Activated naive CD8-positive, alpha-beta T cell treated with anti-CD3 and anti-CD28 coated beads for 36 hours (primary cell): ENCODE measurements around the gene HINT3. TPM values are rescaled to one million over a fixed set of nuclear protein-coding genes. Genes with fewer than 3 reads are reported as not detected.
"Not testable (repeated sequence)": the region's sequence is repeated elsewhere in the genome, so short reads cannot be mapped to it uniquely, and the experiment has no call there.

Experiments used
- DNase-seq: peaks from one replicate; pipeline ENCODE4 v3.0.0; 2021
- H3K27ac Mint-ChIP-seq: one replicate; pipeline ENCODE4 v1.8.0; 2022; ENCODE audit warnings: mild to moderate bottlenecking, moderate library complexity, mixed read lengths
- H3K27me3 Mint-ChIP-seq: one replicate; pipeline ENCODE4 v1.8.0; 2022; ENCODE audit warnings: mild to moderate bottlenecking, mixed read lengths
- H3K36me3 Mint-ChIP-seq: one replicate; pipeline ENCODE4 v1.8.0; 2021; ENCODE audit warnings: mild to moderate bottlenecking, mixed read lengths
- H3K4me1 Mint-ChIP-seq: one replicate; pipeline ENCODE4 v1.8.0; 2021; ENCODE audit warnings: mixed read lengths
- H3K4me3 Mint-ChIP-seq: one replicate; pipeline ENCODE4 v1.8.0; 2022; ENCODE audit warnings: mild to moderate bottlenecking, moderate library complexity, mixed read lengths
- H3K9me3 Mint-ChIP-seq: one replicate; pipeline ENCODE4 v1.8.0; 2022; ENCODE audit warnings: mixed read lengths
- total RNA-seq, 2 experiments: library from RNA; stranded (reverse); gene quantifications; one replicate each; pipeline ENCODE4 v1.2.3, GENCODE V29; 2021

The HINT3 gene
- total RNA-seq, 2 experiments from 2014 or later = 9.3 to 9.5 TPM

- H3K4me3 Mint-ChIP-seq = no peak overlapping the region
- DNase-seq = no peak
- no peaks in the 10 kb centered on the region for H3K9me3 Mint-ChIP-seq
- H3K4me1 Mint-ChIP-seq = peaks cover 38% of the 10 kb centered on the region
- no peaks in the 10 kb centered on the region for H3K27me3 Mint-ChIP-seq
- peaks cover 11% of the 10 kb centered on the region for H3K36me3 Mint-ChIP-seq
- no peak overlapping the region for H3K27ac Mint-ChIP-seq
Measured at GRCh38 chr6:125966569-125966968, 10.0 kb downstream of the HINT3 start.

DNA sequence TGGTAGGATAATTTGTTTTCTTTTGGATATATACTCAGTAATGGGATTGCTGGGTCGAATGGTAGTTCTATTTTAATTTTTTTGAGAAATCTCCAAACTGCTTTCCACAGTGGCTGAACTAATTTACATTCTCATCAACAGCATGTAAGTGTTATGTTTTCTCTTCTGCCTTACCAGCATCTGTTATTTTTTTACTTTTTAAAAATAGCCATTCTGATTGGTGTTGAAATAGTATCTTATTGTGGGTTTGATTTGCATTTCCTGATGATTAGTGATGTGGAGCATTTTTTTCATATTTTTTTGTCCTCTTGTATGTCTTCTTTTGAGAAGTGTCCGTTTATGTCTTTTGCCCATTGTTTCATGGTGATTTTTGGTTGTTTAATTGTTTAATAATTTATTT, 11.9 kb downstream of the HINT3 start:
- H3K27ac Mint-ChIP-seq = no peak overlapping the region
- H3K36me3 Mint-ChIP-seq = peaks cover 17% of the 10 kb centered on the region
- H3K4me3 Mint-ChIP-seq = no peak overlapping the region
- peaks cover 29% of the 10 kb centered on the region for H3K4me1 Mint-ChIP-seq
- H3K9me3 Mint-ChIP-seq = no peaks in the 10 kb centered on the region
- no peak for DNase-seq
- H3K27me3 Mint-ChIP-seq = no peaks in the 10 kb centered on the region

GRCh38 chr6:125970760-125971159, 14.2 kb downstream of the HINT3 start:
- no peaks in the 10 kb centered on the region for H3K9me3 Mint-ChIP-seq
- H3K27ac Mint-ChIP-seq = peak overlapping the region; percentile 42
- H3K4me3 Mint-ChIP-seq = no peak overlapping the region
- H3K36me3 Mint-ChIP-seq = peaks cover 23% of the 10 kb centered on the region
- H3K4me1 Mint-ChIP-seq = peaks cover 24% of the 10 kb centered on the region
- no peaks in the 10 kb centered on the region for H3K27me3 Mint-ChIP-seq
- DNase-seq = no peak

DNA sequence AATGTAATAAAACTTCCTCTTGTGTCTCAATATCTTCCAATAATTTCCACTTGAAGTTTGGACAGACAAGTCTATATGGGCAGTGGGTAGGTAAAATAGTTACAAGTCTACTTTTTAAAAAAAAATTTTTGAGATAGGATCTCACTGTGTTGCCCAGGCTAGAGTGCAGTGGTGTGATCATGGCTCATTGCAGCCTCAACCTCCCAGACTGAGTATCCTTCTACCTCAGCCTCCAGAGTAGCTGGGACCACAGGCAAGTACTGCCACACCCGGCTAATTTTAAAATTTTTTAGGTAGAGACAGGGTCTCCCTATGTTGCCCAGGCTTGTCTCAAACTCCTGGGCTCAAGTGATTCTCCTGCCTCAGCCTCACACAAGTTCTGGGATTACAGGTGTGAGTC, 15.9 kb downstream of the HINT3 start:
- not testable (repeated sequence) for DNase-seq, H3K9me3 Mint-ChIP-seq, H3K27ac Mint-ChIP-seq, H3K27me3 Mint-ChIP-seq, H3K4me3 Mint-ChIP-seq
- H3K4me1 Mint-ChIP-seq = peaks cover 21% of the 10 kb centered on the region
- peaks cover 15% of the 10 kb centered on the region for H3K36me3 Mint-ChIP-seq

- H3K27me3 Mint-ChIP-seq = no peaks in the 10 kb centered on the region
- peaks cover 10% of the 10 kb centered on the region for H3K4me1 Mint-ChIP-seq
- H3K9me3 Mint-ChIP-seq = no peaks in the 10 kb centered on the region
- peaks cover 12% of the 10 kb centered on the region for H3K36me3 Mint-ChIP-seq
- H3K27ac Mint-ChIP-seq = no peak overlapping the region
- H3K4me3 Mint-ChIP-seq = no peak overlapping the region
- DNase-seq = no peak
Measured at GRCh38 chr6:125974214-125974866, 17.8 kb downstream of the HINT3 start.

DNA sequence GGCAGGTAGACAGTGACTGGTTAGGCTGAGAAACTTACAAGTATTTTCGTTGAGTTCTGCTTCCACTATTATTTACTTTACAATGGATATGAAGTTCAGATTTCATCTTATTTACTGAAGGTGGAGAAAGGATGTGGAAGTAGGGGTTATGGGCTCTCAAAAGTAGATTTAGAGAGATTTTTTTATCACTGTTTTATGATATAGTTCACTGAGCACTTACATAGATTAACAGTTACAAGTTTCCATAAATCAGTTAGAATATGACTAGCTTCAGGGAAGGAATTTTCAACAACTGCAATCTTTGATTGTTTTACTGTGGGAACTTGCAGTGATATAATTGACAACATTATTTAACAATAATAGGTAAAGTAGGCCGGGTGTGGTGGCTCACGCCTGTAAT, 22.5 kb downstream of the HINT3 start:
- Mint-ChIP-seq H3K27ac (no peak overlapping the region), H3K4me1 (peaks cover 5% of the 10 kb centered on the region), H3K9me3 (no peaks in the 10 kb centered on the region), H3K27me3 (no peaks in the 10 kb centered on the region), H3K4me3 (no peak overlapping the region), H3K36me3 (peaks cover 5% of the 10 kb centered on the region)
- no peak for DNase-seq

GRCh38 chr6:125981571-125982185, 25.1 kb downstream of the HINT3 start:
- H3K4me1 Mint-ChIP-seq = no peaks in the 10 kb centered on the region
- H3K36me3 Mint-ChIP-seq = no peaks in the 10 kb centered on the region
- no peak for DNase-seq
- no peaks in the 10 kb centered on the region for H3K27me3 Mint-ChIP-seq
- no peak overlapping the region for H3K27ac Mint-ChIP-seq
- H3K4me3 Mint-ChIP-seq = no peak overlapping the region
- no peaks in the 10 kb centered on the region for H3K9me3 Mint-ChIP-seq

- H3K9me3 Mint-ChIP-seq = no peaks in the 10 kb centered on the region
- no peak for DNase-seq
- H3K36me3 Mint-ChIP-seq = no peaks in the 10 kb centered on the region
- H3K27ac Mint-ChIP-seq = no peak overlapping the region
- no peaks in the 10 kb centered on the region for H3K27me3 Mint-ChIP-seq
- no peaks in the 10 kb centered on the region for H3K4me1 Mint-ChIP-seq
- H3K4me3 Mint-ChIP-seq = no peak overlapping the region
Measured at GRCh38 chr6:125983246-125983945, 26.8 kb downstream of the HINT3 start.

DNA sequence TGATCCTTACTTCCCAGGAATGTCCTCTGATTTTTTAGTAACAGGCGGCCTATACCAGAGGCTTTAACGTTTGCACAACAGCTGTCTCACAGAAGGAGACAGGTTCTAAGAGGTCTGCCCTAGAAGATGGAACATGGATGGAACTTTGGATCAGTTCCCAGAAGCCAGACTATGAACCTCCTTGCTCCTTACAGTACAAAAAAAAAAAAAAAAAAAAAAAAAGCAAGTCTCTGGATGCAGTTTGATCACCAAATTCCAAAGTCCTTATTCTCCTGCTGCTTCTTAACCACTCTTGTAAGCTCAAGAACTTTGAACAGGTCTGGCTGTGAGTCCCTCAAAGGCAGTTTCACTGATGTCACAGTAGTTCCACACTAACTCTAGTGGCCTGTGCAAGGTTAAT, 27.7 kb downstream of the HINT3 start:
- H3K27ac Mint-ChIP-seq = no peak overlapping the region
- no peaks in the 10 kb centered on the region for H3K36me3 Mint-ChIP-seq
- no peak for DNase-seq
- H3K4me3 Mint-ChIP-seq = no peak overlapping the region
- peaks cover 3% of the 10 kb centered on the region for H3K4me1 Mint-ChIP-seq
- no peaks in the 10 kb centered on the region for H3K27me3 Mint-ChIP-seq
- no peaks in the 10 kb centered on the region for H3K9me3 Mint-ChIP-seq

- no peak overlapping the region for H3K27ac Mint-ChIP-seq
- no peak for DNase-seq
- H3K9me3 Mint-ChIP-seq = no peaks in the 10 kb centered on the region
- peaks cover 12% of the 10 kb centered on the region for H3K4me1 Mint-ChIP-seq
- H3K27me3 Mint-ChIP-seq = no peaks in the 10 kb centered on the region
- H3K36me3 Mint-ChIP-seq = peaks cover 3% of the 10 kb centered on the region
- peak overlapping the region; percentile 54 for H3K4me3 Mint-ChIP-seq
Measured at GRCh38 chr6:125985522-125985921, 29.0 kb downstream of the HINT3 start.

- peaks cover 14% of the 10 kb centered on the region for H3K4me1 Mint-ChIP-seq
- H3K27me3 Mint-ChIP-seq = no peaks in the 10 kb centered on the region
- H3K36me3 Mint-ChIP-seq = peaks cover 3% of the 10 kb centered on the region
- no peak overlapping the region for H3K27ac Mint-ChIP-seq
- H3K4me3 Mint-ChIP-seq = no peak overlapping the region
- DNase-seq = no peak
- no peaks in the 10 kb centered on the region for H3K9me3 Mint-ChIP-seq
Measured at GRCh38 chr6:125985979-125986300, 29.4 kb downstream of the HINT3 start.

- Mint-ChIP-seq H3K4me3 (peak within 1 kb of the TSS; percentile 54), H3K4me1 (peaks cover 15% of the 10 kb centered on the region), H3K27me3 (no peaks in the 10 kb centered on the region), H3K36me3 (peaks cover 3% of the 10 kb centered on the region), H3K27ac (no peak within 1 kb of the TSS), H3K9me3 (no peaks in the 10 kb centered on the region)
- peak; percentile 88 for DNase-seq
Measured at GRCh38 chr6:125986301-125987025, 29.9 kb downstream of the HINT3 start, which contains the start of gene TRMT11. TRMT11 (plus strand) TSS chr6:125986540; CDS start chr6:125986551, 11 bp downstream.

GRCh38 chr6:125987026-125987617, 30.6 kb downstream of the HINT3 start:
- Mint-ChIP-seq H3K27me3 (no peaks in the 10 kb centered on the region), H3K36me3 (peaks cover 3% of the 10 kb centered on the region), H3K4me1 (peaks cover 19% of the 10 kb centered on the region), H3K9me3 (no peaks in the 10 kb centered on the region), H3K4me3 (no peak overlapping the region), H3K27ac (no peak overlapping the region)
- no peak for DNase-seq

DNA sequence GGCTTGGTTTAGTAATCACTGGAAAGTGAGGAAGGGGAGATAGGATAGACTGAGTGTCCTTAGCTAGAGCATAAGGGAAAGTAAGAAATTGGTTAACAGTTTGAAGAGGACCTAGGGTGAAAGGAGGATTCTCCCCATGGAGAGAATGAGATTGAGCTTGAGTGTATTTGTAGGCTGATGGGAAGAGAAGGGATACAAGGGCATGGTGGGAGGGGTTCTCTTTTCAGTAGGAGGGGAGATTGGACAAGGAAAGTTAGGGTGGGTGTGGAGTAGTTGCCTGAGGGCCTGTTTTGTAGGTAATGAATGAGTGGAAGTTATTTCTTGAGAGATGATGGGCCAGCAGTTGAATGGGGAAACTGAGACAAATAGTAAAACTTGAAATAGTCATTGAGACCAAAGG, 31.7 kb downstream of the HINT3 start:
- no peak for DNase-seq
- no peak overlapping the region for H3K4me3 Mint-ChIP-seq

DNA sequence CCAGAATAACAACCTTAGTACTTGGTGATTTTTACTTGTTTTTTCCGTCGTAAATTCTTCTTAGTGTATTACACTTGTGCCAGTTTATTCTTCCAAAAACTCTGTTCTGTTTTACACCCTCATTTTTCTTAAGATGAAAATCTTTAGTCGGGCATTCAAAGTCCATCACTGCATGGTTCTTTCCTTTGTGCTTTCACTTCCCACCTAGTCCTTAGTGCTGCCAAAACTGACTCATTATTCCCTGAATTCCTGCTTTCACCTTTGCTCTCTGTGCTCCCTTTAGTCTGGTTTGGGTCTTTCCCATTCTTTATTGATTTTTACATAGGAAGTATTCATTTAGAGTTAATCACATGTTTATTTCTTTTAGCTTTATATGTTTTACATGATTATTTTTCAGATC, 33.1 kb downstream of the HINT3 start:
- no peaks in the 10 kb centered on the region for H3K9me3 Mint-ChIP-seq
- no peak for DNase-seq
- peaks cover 3% of the 10 kb centered on the region for H3K36me3 Mint-ChIP-seq
- no peak overlapping the region for H3K27ac Mint-ChIP-seq
- no peaks in the 10 kb centered on the region for H3K27me3 Mint-ChIP-seq
- H3K4me1 Mint-ChIP-seq = peaks cover 27% of the 10 kb centered on the region
- H3K4me3 Mint-ChIP-seq = no peak overlapping the region

More for the DNA sequence above, 31.7 kb downstream of the HINT3 start:
- H3K36me3 Mint-ChIP-seq = peaks cover 3% of the 10 kb centered on the region
- H3K27ac Mint-ChIP-seq = no peak overlapping the region
- peaks cover 26% of the 10 kb centered on the region for H3K4me1 Mint-ChIP-seq
- no peaks in the 10 kb centered on the region for H3K27me3 Mint-ChIP-seq
- H3K9me3 Mint-ChIP-seq = no peaks in the 10 kb centered on the region
